ENCODE results near the gene MED9.

The MED9 gene

DNA sequence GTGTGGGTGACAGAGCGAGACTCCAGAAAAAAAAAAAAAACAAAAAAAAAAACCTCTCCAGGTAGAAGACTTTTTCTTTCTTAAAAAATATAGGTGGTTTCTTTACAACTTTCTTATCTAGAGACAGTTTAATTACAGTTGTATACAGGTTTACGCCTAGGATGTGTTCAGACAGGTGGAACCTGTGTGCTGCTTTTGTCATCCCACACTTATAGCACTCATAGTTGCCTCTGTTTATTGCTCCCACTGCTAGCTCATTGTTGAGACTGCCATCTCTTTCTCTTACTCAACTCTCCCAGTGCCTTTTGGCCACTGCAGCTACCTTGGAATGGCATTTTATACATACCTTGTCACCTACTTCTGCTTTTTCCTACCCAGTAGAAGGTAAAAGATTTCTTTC is 19.1 kb upstream of the MED9 start:
- Histone ChIP-seq H2AFZ (ENCODE audit: low read length) (no peak overlapping the region), H3K4me1 (ENCODE audit: insufficient read depth, low read length, severe bottlenecking) (no peaks in the 10 kb centered on the region), H3K9me2 (ENCODE audit: low read depth, low read length) (no peaks in the 10 kb centered on the region), H3K4me3 (ENCODE audit: low read depth, low read length, poor library complexity, severe bottlenecking) (no peak overlapping the region), H3K79me2 (ENCODE audit: insufficient read depth, low read length) (no peaks in the 10 kb centered on the region), H4K20me1 (ENCODE audit: insufficient read depth, low read length) (no peaks in the 10 kb centered on the region), H3K9ac (ENCODE audit: low read length) (no peak overlapping the region), H3K27ac (ENCODE audit: low read depth, low read length, poor library complexity, severe bottlenecking) (no peak overlapping the region), H3K9me3 (ENCODE audit: low read length) (no peaks in the 10 kb centered on the region), H3K27me3 (ENCODE audit: insufficient read depth, low read length) (no peaks in the 10 kb centered on the region), H3K36me3 (ENCODE audit: insufficient read depth, low read length) (no peaks in the 10 kb centered on the region), H3F3A (ENCODE audit: insufficient read depth, low read length) (no peaks in the 10 kb centered on the region), H3K4me2 (ENCODE audit: low read length) (no peak overlapping the region)
- no peak for TF ChIP-seq EZH2 (IDR thresholded peaks at IDR 0.05; ENCODE audit: borderline replicate concordance, low read length)
- TF ChIP-seq, protein P1, sequence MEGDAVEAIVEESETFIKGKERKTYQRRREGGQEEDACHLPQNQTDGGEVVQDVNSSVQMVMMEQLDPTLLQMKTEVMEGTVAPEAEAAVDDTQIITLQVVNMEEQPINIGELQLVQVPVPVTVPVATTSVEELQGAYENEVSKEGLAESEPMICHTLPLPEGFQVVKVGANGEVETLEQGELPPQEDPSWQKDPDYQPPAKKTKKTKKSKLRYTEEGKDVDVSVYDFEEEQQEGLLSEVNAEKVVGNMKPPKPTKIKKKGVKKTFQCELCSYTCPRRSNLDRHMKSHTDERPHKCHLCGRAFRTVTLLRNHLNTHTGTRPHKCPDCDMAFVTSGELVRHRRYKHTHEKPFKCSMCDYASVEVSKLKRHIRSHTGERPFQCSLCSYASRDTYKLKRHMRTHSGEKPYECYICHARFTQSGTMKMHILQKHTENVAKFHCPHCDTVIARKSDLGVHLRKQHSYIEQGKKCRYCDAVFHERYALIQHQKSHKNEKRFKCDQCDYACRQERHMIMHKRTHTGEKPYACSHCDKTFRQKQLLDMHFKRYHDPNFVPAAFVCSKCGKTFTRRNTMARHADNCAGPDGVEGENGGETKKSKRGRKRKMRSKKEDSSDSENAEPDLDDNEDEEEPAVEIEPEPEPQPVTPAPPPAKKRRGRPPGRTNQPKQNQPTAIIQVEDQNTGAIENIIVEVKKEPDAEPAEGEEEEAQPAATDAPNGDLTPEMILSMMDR (IDR thresholded peaks at IDR 0.05; ENCODE audit: low read length) = no peak

DNA sequence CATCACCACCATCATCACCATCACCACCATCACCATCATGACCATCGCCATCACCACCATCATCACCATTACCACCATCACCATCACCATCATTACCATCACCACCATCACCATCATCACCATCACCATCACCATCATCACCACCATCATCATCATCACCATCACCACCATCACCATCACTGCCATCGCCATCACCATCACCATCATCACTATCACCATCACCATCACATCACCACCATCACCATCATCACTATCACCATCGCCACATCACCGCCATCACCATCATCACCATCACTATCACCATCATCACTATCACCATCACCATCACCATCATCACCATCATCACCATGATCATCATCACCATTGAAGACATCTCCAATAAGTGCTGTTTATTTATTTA is 16.8 kb upstream of the MED9 start:
- Histone ChIP-seq H4K20me1 (ENCODE audit: insufficient read depth, low read length) (no peaks in the 10 kb centered on the region), H3K4me2 (ENCODE audit: low read length) (no peak overlapping the region), H3K9ac (ENCODE audit: low read length) (no peak overlapping the region), H2AFZ (ENCODE audit: low read length) (no peak overlapping the region), H3K79me2 (ENCODE audit: insufficient read depth, low read length) (no peaks in the 10 kb centered on the region), H3F3A (ENCODE audit: insufficient read depth, low read length) (no peaks in the 10 kb centered on the region), H3K9me2 (ENCODE audit: low read depth, low read length) (no peaks in the 10 kb centered on the region), H3K4me3 (ENCODE audit: low read depth, low read length, poor library complexity, severe bottlenecking) (no peak overlapping the region), H3K4me1 (ENCODE audit: insufficient read depth, low read length, severe bottlenecking) (no peaks in the 10 kb centered on the region), H3K36me3 (ENCODE audit: insufficient read depth, low read length) (no peaks in the 10 kb centered on the region), H3K9me3 (ENCODE audit: low read length) (no peaks in the 10 kb centered on the region), H3K27ac (ENCODE audit: low read depth, low read length, poor library complexity, severe bottlenecking) (no peak overlapping the region), H3K27me3 (ENCODE audit: insufficient read depth, low read length) (0 out of 2 replicates have a peak, but pooled peaks cover 1% of the 10 kb centered on the region)
- no peak for TF ChIP-seq EZH2 (IDR thresholded peaks at IDR 0.05; ENCODE audit: borderline replicate concordance, low read length)
- TF ChIP-seq, protein P1 (IDR thresholded peaks at IDR 0.05; ENCODE audit: low read length) = no peak

DNA sequence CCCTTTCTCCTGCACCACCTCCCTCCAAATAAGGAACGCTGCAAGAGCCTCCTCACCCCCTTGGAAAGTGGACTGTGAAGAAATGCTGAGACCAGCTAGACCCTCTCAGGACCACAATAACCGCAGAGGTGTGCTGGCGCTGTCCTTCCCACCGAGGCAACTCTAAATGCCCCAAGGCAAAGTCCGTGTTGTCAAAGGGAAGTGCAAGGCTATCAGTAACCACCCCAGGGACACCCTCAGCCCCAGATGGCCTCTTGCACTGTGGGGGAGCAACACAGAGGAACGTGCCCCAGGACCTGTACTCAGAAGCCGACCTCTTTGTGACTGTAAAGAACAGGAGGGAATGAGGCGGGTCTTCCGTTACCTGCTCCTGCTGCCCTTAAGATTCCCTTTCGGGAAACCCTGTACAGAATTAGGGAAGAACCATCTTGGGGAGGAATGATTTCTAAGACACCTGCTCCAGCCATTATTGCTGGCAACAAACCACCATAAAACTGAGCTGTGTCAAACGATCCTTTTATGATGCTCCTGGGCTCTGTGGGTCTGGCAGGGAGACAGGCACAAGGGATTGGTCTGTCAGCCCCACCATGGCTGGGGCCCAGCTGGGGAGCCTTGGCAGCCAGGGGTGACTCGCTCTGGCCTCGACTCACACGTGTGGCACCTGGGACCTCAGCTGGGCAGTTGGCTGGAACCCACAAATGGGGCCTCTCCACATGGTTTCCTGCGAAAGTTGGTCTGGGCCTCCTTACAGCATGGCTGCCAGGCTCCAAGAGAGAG is 14.6 kb upstream of the MED9 start:
- Histone ChIP-seq H3K9me2 (ENCODE audit: low read depth, low read length) (no peaks in the 10 kb centered on the region), H3K27me3 (ENCODE audit: insufficient read depth, low read length) (0 out of 2 replicates have a peak, but pooled peaks cover 3% of the 10 kb centered on the region), H3K79me2 (ENCODE audit: insufficient read depth, low read length) (no peaks in the 10 kb centered on the region), H3K4me3 (ENCODE audit: low read depth, low read length, poor library complexity, severe bottlenecking) (no peak overlapping the region), H3K9me3 (ENCODE audit: low read length) (no peaks in the 10 kb centered on the region), H3K9ac (ENCODE audit: low read length) (no peak overlapping the region), H3K27ac (ENCODE audit: low read depth, low read length, poor library complexity, severe bottlenecking) (no peak overlapping the region), H3K4me2 (ENCODE audit: low read length) (no peak overlapping the region), H3F3A (ENCODE audit: insufficient read depth, low read length) (no peaks in the 10 kb centered on the region), H3K4me1 (ENCODE audit: insufficient read depth, low read length, severe bottlenecking) (no peaks in the 10 kb centered on the region), H3K36me3 (ENCODE audit: insufficient read depth, low read length) (no peaks in the 10 kb centered on the region), H2AFZ (ENCODE audit: low read length) (no peak overlapping the region), H4K20me1 (ENCODE audit: insufficient read depth, low read length) (no peaks in the 10 kb centered on the region)
- TF ChIP-seq, protein P1 (IDR thresholded peaks at IDR 0.05; ENCODE audit: low read length) = no peak
- no peak for TF ChIP-seq EZH2 (IDR thresholded peaks at IDR 0.05; ENCODE audit: borderline replicate concordance, low read length)
